Occipital lobe (tissue), 2 donors: Measurements from ENCODE around the gene GLRB. TPM values are rescaled to one million over a fixed set of nuclear protein-coding genes. Genes with fewer than 3 reads are reported as not detected.
"Not testable (repeated sequence)": the region's sequence is repeated elsewhere in the genome, so short reads cannot be mapped to it uniquely, and the experiment has no call there.

Experiments
- DNase-seq: peaks from one replicate; lab custom pipeline; 2025; lab: John Stamatoyannopoulos, UW
- total RNA-seq: library from RNA; depleted of rRNA; stranded (reverse); fragments of >200 nt; gene quantifications from one replicate; pipeline ENCODE4 v1.2.3, GENCODE V29; 2014

Gene GLRB
- 51.5 TPM for total RNA-seq

DNA sequence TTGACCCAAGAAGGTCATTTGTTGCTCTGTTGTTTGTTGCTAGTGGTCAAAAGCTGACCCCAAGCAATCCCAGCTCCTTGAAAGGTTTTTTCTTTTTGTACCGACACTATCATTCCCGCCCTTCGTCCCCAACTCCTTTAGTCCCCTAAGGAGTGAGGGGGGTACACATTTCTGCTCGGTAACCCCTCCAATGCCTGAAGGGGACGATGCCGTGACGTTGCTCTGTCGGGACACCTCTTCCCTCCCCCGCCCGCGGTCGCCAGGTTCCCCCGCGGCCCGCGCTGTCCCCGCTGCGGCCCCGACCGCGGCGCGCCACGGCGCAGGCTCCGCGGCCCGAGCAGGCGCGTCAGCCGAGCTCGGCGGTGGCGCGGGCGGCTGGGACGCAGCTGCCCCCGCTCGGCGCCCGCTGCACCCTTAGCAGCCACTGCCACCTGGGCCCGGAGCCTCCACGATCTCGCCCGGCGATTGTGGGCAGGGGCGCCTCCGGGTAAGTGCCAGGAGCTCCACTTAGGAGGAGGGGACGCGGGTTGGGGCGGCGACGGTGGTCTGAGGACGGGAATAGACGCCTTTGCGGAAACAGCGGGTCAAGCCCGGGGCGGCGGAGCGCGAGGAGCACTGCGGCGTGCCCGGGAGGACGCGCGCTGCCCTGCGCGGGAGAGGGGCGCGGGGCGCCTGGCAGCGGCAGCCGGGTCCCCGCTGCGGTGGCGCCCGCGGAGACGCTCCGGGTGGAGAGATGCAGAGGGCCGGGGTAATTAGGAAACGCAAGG is at the start of gene GLRB:
TSS of gene GLRB (plus strand) at position 340 of the 767 bp plus-strand sequence. CDS start 1,875 bp downstream, outside the sequence.
- peak; percentile 13 for DNase-seq

DNA sequence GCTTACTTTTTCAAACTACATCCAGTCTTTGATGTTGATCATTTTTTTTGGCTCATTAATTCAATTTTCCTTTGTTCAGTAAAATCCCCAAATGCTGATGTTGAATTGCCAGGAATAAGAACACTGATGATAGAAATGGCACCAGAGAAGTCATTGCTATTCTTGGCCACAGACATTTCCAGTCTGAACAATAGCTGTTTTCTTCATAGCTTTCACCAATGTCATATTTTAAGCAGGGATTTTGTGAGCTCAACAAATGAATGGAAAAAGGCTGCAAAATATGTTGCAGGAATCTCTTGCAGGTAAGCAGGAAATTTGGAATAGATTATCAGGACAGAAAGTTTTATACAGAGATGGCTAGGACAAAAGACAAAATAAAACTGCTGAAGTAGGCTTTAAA is 40.5 kb upstream of the GLRB start:
- no peak for DNase-seq

DNA sequence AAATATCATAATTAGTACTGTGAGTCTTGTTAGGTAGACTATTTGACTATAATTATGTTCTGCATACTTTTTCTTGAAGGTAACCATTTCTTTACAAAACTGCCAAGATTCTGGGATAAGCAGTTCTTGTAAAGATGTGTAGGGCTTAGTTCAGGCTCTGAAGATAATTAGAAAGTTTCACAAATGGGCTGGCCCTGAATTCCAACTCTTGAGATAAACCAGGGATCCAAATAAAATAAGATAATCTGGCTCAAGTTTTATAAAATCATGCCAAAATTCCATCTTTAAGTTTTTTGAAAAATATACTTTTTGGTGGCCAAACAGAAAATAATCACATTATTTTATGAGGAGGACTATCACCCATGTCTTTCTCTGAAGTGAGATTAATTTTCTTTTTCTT is 35.5 kb upstream of the GLRB start:
- DNase-seq, result no peak

DNA sequence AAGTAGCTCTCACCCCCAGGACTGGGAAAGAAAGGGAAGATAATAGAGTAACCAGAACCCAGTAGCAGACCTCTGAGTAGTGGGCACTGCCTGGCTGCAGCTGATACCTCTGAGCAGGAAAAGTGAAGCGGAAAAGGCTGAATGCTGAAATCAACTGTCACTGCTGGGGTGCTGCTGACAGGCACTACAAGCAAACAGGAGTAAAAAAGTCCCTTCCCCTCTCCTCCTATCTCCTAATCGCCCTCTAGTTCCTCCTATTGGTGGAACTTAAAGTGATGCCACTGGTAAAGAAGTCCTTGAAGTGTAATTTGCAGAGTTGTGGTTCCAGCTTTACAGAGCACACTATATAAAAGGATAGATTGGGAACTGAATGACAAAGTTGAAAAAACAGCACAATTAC is 32.8 kb upstream of the GLRB start:
- no peak for DNase-seq

GRCh38 chr4:157045507-157046127 is 30.3 kb upstream of the GLRB start:
- no peak for DNase-seq

DNA sequence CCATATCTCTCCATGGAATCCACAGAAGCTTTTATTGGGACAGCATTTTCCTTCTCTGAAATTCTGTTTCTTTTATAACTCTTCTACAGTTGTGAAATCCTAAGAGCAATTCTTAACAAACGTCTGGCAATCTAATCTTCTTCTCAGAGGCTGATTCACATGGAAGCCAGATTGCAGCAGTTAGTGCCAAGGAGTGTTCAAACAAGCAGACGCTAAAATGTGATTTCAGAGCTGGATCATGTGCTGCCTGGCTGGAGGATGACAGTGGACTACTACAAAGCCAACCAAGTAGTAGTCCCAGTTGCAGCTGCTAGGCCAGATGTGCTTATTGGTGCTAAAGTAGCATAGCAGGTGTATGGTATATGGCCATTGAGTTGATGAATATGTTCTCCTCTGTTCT is 27.7 kb upstream of the GLRB start:
- no peak for DNase-seq

DNA sequence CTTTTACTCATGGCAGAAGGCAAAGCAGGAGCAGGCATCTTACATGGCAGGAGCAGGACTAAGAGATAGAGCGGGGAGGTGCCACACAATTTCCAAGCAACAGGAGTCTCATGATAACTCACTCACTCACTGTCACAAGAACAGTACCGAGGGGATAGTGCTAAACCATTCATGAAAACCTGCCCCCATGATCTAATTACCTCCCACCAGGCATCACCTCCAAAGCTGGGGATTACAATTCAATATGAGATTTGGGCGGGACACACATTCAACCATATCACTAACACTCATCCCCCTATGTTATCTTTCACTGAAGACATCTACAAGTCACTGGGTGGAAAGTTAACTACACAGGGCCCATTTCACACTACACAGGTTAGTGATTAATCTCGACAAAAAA is 25.4 kb upstream of the GLRB start:
- DNase-seq, result no peak

DNA sequence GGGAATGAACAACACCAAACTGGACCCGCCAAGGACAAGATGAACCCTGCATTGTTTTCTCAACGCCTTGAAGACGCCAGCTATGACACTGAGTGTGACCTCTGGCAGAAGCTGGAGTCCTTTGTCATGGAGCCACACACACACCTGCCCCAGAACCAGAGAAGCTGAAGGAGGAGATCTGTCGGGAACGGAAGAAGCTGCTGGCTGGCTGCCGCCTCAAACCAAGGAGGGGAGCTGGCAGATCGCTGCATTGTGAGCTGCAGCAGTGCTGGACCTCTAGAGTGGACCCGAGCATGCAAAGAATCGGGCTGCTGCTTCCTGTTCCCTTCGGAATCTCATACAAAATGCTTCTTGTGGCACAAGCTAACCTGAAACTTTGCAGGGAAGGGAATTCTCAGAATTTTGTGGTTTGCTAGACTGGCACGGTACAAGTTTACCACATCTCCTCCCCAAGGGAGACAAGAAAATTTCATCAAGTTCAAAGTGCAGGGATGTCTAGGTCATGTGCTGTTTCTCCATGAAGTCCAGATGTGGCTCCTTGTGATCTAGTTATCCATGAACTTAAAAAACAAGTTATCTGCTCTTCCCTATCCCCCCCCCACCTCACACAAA is 23.4 kb upstream of the GLRB start:
- DNase-seq, result no peak

DNA sequence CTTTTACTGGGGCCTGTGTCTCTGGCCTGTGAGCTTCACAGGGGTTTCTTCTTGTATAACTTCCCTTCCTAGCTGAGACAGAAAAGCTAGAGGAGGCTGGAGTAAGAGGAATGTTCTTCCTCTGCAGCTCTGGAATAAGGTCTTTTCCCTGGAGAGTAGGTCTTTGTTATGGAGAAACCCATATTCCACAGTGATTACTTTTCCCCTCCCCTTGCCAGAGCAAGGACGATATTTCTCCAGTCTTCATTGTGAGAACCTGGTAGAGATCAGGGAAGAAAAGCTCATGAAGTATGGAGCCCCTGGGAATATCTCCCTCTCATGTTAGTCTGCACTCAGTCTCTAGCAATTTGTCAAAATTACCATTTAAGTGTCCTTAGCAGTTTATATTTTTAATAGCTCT is 18.7 kb upstream of the GLRB start:
- DNase-seq, result no peak

DNA sequence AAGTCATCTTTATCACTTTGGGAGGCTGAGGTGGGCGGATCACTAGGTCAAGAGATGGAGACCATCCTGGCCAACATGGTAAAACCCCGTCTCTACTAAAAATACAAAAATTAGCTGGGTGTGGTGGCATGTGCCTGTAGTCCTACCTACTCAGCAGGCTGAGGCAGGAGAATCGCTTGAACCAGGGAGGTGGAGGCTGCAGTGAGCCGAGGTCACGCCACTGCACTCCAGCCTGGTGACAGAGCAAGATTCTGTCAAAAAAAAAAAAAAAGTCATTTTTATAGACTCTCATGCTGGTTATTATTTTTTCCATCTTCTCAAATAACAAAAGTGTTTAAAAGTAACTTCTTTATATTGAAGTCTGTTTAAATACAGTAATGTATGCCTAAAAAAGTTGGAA is 17.1 kb upstream of the GLRB start:
- DNase-seq, result not testable (repeated sequence)

GRCh38 chr4:157072002-157072401 is 3.9 kb upstream of the GLRB start:
- no peak for DNase-seq

- DNase-seq, result no peak
Measured at GRCh38 chr4:157075401-157075800, 549 bp upstream of the GLRB start.

- no peak for DNase-seq
Measured at GRCh38 chr4:157076578-157076947, 613 bp downstream of the GLRB start.

GRCh38 chr4:157079441-157079840 is 3.5 kb downstream of the GLRB start:
- no peak for DNase-seq

DNA sequence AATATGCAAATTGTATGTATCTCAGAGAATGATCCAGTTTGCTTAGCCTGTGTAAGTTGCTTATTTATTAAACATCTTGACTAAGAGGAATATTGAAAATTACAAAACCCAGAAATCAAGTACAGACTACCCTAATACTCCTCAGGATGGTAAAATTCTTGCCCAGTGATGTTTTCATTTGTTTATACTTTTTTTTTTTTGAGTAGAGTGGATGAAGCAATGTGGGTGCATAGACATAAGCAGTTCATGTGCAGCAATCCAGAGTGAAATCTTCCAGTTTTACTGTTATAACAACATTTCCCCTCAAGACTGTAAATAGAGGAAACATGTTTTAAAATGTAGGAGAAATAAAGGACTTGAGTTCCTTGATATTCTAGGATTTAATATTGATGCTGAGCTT is 4.7 kb downstream of the GLRB start:
- DNase-seq, result no peak

DNA sequence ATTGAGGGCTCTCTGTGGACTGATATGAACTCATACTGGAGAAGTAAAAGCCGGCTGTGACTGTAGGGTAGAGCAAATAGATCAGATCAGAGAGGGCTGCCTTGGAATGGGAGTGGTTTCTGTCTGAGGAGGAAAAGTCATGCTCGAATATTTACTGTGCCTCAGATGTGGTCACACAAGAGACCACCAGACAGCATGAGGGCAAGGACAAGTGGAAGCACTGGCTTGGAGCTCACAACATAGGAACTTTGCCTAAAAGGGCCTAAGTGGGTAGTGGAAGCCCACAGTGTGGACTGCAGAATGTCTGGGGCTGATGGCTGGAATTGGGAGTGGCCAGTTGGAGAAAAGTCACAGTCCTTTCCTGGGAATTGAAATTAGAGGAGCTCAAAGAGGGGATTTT is 19.8 kb downstream of the GLRB start:
- DNase-seq, result no peak

- DNase-seq, result no peak
Measured at GRCh38 chr4:157096439-157096838, 20.5 kb downstream of the GLRB start.

DNA sequence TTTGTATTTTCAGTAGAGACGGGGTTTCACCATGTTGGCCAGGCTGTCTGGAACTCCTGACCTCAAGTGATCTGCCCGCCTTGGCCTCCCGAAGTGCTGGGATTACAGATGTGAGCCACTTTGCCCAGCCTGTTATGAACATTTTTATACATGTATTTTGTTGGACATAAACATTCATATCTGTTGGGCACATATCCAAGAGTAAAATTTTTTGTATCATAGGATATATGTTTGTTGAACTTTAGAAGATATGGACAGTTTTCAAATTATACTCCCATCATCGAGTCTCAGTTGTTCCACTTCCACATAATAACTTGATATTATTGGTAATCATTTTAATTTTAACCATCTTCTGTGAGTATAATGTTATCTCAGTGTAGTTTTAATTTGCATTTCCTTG is 23.6 kb downstream of the GLRB start:
- no peak for DNase-seq

DNA sequence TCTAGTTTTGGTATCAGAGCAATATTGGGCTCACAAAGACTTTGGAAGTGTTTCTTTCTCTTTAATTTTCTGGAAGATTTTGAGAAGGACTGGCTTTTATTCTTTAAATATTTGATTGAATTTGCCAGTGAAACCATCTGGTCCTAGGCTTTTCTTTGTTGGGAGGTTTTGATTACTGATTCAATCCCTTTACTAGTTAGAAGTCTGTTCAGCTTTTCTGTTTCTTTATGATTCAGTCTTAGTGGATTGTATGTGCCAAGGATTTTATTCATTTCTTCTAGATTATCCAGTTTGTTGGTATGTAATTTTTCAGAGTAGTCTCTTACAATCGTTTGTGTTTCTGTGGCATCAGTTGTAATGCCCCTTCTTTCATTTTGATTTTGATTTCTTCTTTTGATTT is 28.6 kb downstream of the GLRB start:
- DNase-seq, result no peak

GRCh38 chr4:157114671-157115070 is 38.7 kb downstream of the GLRB start:
- DNase-seq, result no peak

GRCh38 chr4:157115613-157116335 is 39.8 kb downstream of the GLRB start:
- DNase-seq, result no peak

- no peak for DNase-seq
Measured at GRCh38 chr4:157121401-157121800, 45.5 kb downstream of the GLRB start.
